GM19099 (cell line): ENCODE results near the gene ARHGAP26.

ENCODE experiments used
- POLR2A ChIP-seq: IDR thresholded peaks from 3 replicates; pipeline ENCODE4 v1.6.1; 2011; ENCODE audit warnings: low read depth; ENCODE audit not compliant: insufficient read length; ENCODE audit errors: extremely low read depth

Gene ARHGAP26

GRCh38 chr5:143190260-143190810 lies 420.2 kb downstream of the ARHGAP26 start:
- TF ChIP-seq POLR2A, result no peak

GRCh38 chr5:143191720-143192119 lies 421.5 kb downstream of the ARHGAP26 start:
- no peak for TF ChIP-seq POLR2A

- TF ChIP-seq POLR2A, result no peak
Measured at GRCh38 chr5:143192191-143192900, 422.2 kb downstream of the ARHGAP26 start.

GRCh38 chr5:143194206-143194605 lies 424.0 kb downstream of the ARHGAP26 start:
- no peak for TF ChIP-seq POLR2A

GRCh38 chr5:143194713-143195112 lies 424.5 kb downstream of the ARHGAP26 start:
- TF ChIP-seq POLR2A, result no peak

- no peak for TF ChIP-seq POLR2A
Measured at GRCh38 chr5:143195491-143195890, 425.3 kb downstream of the ARHGAP26 start.

GRCh38 chr5:143196601-143197259 lies 426.6 kb downstream of the ARHGAP26 start:
- no peak for TF ChIP-seq POLR2A

- TF ChIP-seq POLR2A, result no peak
Measured at GRCh38 chr5:143197260-143197656, 427.1 kb downstream of the ARHGAP26 start.

GRCh38 chr5:143198332-143198731 lies 428.2 kb downstream of the ARHGAP26 start:
- no peak for TF ChIP-seq POLR2A

GRCh38 chr5:143199161-143199560 lies 429.0 kb downstream of the ARHGAP26 start:
- TF ChIP-seq POLR2A, result no peak

- no peak for TF ChIP-seq POLR2A
Measured at GRCh38 chr5:143199843-143200242, 429.7 kb downstream of the ARHGAP26 start.

GRCh38 chr5:143200781-143201398 lies 430.7 kb downstream of the ARHGAP26 start:
- TF ChIP-seq POLR2A, result no peak

GRCh38 chr5:143201589-143201988 lies 431.4 kb downstream of the ARHGAP26 start:
- no peak for TF ChIP-seq POLR2A

GRCh38 chr5:143204474-143205246 lies 434.5 kb downstream of the ARHGAP26 start:
- no peak for TF ChIP-seq POLR2A

GRCh38 chr5:143205386-143205785 lies 435.2 kb downstream of the ARHGAP26 start:
- TF ChIP-seq POLR2A, result no peak
